SK-N-SH treated with all-trans-retinoic acid at 6 μM for 48 hours (cell line): ENCODE data around the gene CFAP73.
A peak's percentile ranks its signal among the peaks of the same experiment; 100 is the strongest.

Experiments
- ATAC-seq: fragments of 200-7000 bp; cut with Tn5 transposase; 3 replicates; pipeline ENCODE4 v1.9.1; 2020; ENCODE audit warnings: mild to moderate bottlenecking, moderate library complexity
- BACH2 ChIP-seq: fragments of 250-450 bp; sonication (Bioruptor Pico); IDR thresholded peaks from 2 replicates; pipeline ENCODE4 v1.9.0; 2021; ENCODE audit warnings: mild to moderate bottlenecking, borderline replicate concordance
- CREB5 ChIP-seq: fragments of 250-450 bp; sonication (Bioruptor Pico); IDR thresholded peaks from 2 replicates; pipeline ENCODE4 v1.5.1; 2020; ENCODE audit warnings: low read depth, mild to moderate bottlenecking, moderate library complexity
- CSDC2 ChIP-seq: fragments of 250-450 bp; sonication (Bioruptor Pico); IDR thresholded peaks from 2 replicates; pipeline ENCODE4 v1.5.0; 2020; ENCODE audit warnings: mild to moderate bottlenecking, moderate library complexity
- CSRNP3 ChIP-seq: fragments of 250-450 bp; sonication (Bioruptor Pico); IDR thresholded peaks from 2 replicates; pipeline ENCODE4 v1.5.1; 2021; ENCODE audit warnings: mild to moderate bottlenecking, moderate library complexity
- ESRRG ChIP-seq: fragments of 250-450 bp; sonication (Bioruptor Pico); IDR thresholded peaks from 2 replicates; pipeline ENCODE4 v1.6.1; 2021; ENCODE audit warnings: mild to moderate bottlenecking
- GLIS3 ChIP-seq: fragments of 250-450 bp; sonication (Bioruptor Pico); IDR thresholded peaks from 2 replicates; pipeline ENCODE4 v1.5.0; 2020; ENCODE audit warnings: mild to moderate bottlenecking, moderate library complexity
- ISL1 ChIP-seq: fragments of 250-450 bp; sonication (Bioruptor Pico); IDR thresholded peaks from 2 replicates; pipeline ENCODE4 v2.1.2; 2022; ENCODE audit warnings: mild to moderate bottlenecking, moderate library complexity
- OSR1 ChIP-seq: fragments of 250-450 bp; sonication (Bioruptor Pico); IDR thresholded peaks from 2 replicates; pipeline ENCODE4 v1.8.0; 2022; ENCODE audit warnings: moderate library complexity, mild to moderate bottlenecking, inconsistent platforms
- PPARA ChIP-seq: fragments of 250-450 bp; sonication (Bioruptor Pico); IDR thresholded peaks from 2 replicates; pipeline ENCODE4 v1.5.0; 2020; ENCODE audit warnings: mild to moderate bottlenecking, borderline replicate concordance
- RARB ChIP-seq: fragments of 250-450 bp; sonication (Bioruptor Pico); IDR thresholded peaks from 2 replicates; pipeline ENCODE4 v1.8.0; 2021; ENCODE audit warnings: mild to moderate bottlenecking, moderate library complexity
- SNAI2 ChIP-seq: fragments of 250-450 bp; sonication (Bioruptor Pico); IDR thresholded peaks from 2 replicates; pipeline ENCODE4 v1.5.0; 2020; ENCODE audit warnings: mild to moderate bottlenecking, moderate library complexity
- TCF4 ChIP-seq: fragments of 250-450 bp; sonication (Bioruptor Pico); IDR thresholded peaks from 2 replicates; pipeline ENCODE4 v1.8.0; 2021; ENCODE audit warnings: mild to moderate bottlenecking, moderate library complexity, borderline replicate concordance
- TOX ChIP-seq: fragments of 250-450 bp; sonication (Bioruptor Pico); IDR thresholded peaks from 2 replicates; pipeline ENCODE4 v1.8.0; 2021; ENCODE audit warnings: mild to moderate bottlenecking, moderate library complexity, borderline replicate concordance
- TSHZ2 ChIP-seq: fragments of 250-450 bp; sonication (Bioruptor Pico); IDR thresholded peaks from 2 replicates; pipeline ENCODE4 v1.5.0; 2020; ENCODE audit warnings: mild to moderate bottlenecking, moderate library complexity
- ZC3H10 ChIP-seq: fragments of 250-450 bp; sonication (Bioruptor Pico); IDR thresholded peaks from 2 replicates; pipeline ENCODE4 v1.5.1; 2021; ENCODE audit warnings: mild to moderate bottlenecking, moderate library complexity
- ZFP30 ChIP-seq: fragments of 450-650 bp; formaldehyde crosslinking; IDR thresholded peaks from 2 replicates; pipeline ENCODE4 v1.5.0; 2022; ENCODE audit warnings: mild to moderate bottlenecking, moderate library complexity
- ZNF565 ChIP-seq: fragments of 450-650 bp; formaldehyde crosslinking; conservative IDR thresholded peaks from 2 replicates; pipeline ENCODE4 v1.5.0; 2020; ENCODE audit warnings: low read depth, mild to moderate bottlenecking, moderate library complexity
- ZNF8 ChIP-seq: fragments of 450-650 bp; formaldehyde crosslinking; IDR thresholded peaks from 2 replicates; pipeline ENCODE4 v1.5.0; 2020; ENCODE audit warnings: mild to moderate bottlenecking, moderate library complexity
- TF ChIP-seq, protein P1 (sequence below): fragments of 250-450 bp; sonication (Bioruptor Pico); IDR thresholded peaks from 2 replicates; pipeline ENCODE4 v1.8.0; 2021; ENCODE audit warnings: low read depth, mild to moderate bottlenecking, moderate library complexity, borderline replicate concordance
- TF ChIP-seq, protein P2 (sequence below): fragments of 250-450 bp; sonication (Bioruptor Pico); IDR thresholded peaks from 2 replicates; pipeline ENCODE4 v1.8.0; 2020; ENCODE audit warnings: mild to moderate bottlenecking, moderate library complexity, borderline replicate concordance

The CFAP73 gene

GRCh38 chr12:113130457-113131135 lies 18.9 kb upstream of the CFAP73 start:
- TF ChIP-seq TOX (CRISPR knock-in tag) = no peak
- no peak for TF ChIP-seq CSRNP3
- no peak for TF ChIP-seq ZC3H10 (CRISPR knock-in tag)
- no peak for TF ChIP-seq ZNF565 (CRISPR knock-in tag)
- TF ChIP-seq CSDC2 (CRISPR knock-in tag) = no peak
- TF ChIP-seq ZNF8 = no peak
- TF ChIP-seq OSR1 (CRISPR knock-in tag) = no peak
- ATAC-seq = peak; percentile 59

GRCh38 chr12:113131556-113131955 lies 18.0 kb upstream of the CFAP73 start:
- TF ChIP-seq OSR1 (CRISPR knock-in tag) (no peak), ISL1 (CRISPR knock-in tag) (no peak), RARB (CRISPR knock-in tag) (no peak), TCF4 (CRISPR knock-in tag) (no peak), ZC3H10 (CRISPR knock-in tag) (no peak), CSRNP3 (no peak), ESRRG (CRISPR knock-in tag) (no peak), ZFP30 (CRISPR knock-in tag) (no peak), ZNF8 (no peak), GLIS3 (no peak), CREB5 (CRISPR knock-in tag) (no peak), CSDC2 (CRISPR knock-in tag) (no peak), ZNF565 (CRISPR knock-in tag) (no peak), BACH2 (CRISPR knock-in tag) (no peak), TSHZ2 (no peak), PPARA (CRISPR knock-in tag) (no peak)
- TF ChIP-seq, protein P1, sequence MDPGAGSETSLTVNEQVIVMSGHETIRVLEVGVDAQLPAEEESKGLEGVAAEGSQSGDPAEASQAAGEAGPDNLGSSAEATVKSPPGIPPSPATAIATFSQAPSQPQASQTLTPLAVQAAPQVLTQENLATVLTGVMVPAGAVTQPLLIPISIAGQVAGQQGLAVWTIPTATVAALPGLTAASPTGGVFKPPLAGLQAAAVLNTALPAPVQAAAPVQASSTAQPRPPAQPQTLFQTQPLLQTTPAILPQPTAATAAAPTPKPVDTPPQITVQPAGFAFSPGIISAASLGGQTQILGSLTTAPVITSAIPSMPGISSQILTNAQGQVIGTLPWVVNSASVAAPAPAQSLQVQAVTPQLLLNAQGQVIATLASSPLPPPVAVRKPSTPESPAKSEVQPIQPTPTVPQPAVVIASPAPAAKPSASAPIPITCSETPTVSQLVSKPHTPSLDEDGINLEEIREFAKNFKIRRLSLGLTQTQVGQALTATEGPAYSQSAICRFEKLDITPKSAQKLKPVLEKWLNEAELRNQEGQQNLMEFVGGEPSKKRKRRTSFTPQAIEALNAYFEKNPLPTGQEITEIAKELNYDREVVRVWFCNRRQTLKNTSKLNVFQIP (CRISPR knock-in tag) = no peak
- TF ChIP-seq, protein P2, sequence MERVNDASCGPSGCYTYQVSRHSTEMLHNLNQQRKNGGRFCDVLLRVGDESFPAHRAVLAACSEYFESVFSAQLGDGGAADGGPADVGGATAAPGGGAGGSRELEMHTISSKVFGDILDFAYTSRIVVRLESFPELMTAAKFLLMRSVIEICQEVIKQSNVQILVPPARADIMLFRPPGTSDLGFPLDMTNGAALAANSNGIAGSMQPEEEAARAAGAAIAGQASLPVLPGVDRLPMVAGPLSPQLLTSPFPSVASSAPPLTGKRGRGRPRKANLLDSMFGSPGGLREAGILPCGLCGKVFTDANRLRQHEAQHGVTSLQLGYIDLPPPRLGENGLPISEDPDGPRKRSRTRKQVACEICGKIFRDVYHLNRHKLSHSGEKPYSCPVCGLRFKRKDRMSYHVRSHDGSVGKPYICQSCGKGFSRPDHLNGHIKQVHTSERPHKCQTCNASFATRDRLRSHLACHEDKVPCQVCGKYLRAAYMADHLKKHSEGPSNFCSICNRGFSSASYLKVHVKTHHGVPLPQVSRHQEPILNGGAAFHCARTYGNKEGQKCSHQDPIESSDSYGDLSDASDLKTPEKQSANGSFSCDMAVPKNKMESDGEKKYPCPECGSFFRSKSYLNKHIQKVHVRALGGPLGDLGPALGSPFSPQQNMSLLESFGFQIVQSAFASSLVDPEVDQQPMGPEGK (CRISPR knock-in tag) = no peak
- TF ChIP-seq, all 23 proteins: peak for 0
- ATAC-seq = no peak

- ATAC-seq = no peak
- no peak for TF ChIP-seq SNAI2 (CRISPR knock-in tag)
- TF ChIP-seq ESRRG (CRISPR knock-in tag) = no peak
- TF ChIP-seq CSRNP3 = no peak
- TF ChIP-seq GLIS3 = no peak
- no peak for TF ChIP-seq TSHZ2
- no peak for TF ChIP-seq ZNF8
- TF ChIP-seq CSDC2 (CRISPR knock-in tag) = no peak
- TF ChIP-seq PPARA (CRISPR knock-in tag) = no peak
These were observed 16.5 kb upstream of the CFAP73 start for GRCh38 chr12:113133036-113133435.
